HepG2 (cell line): ENCODE results near the gene PIGK. TPM values are rescaled to one million over a fixed set of nuclear protein-coding genes. Genes with fewer than 3 reads are reported as not detected.

ENCODE experiments used
- ATAC-seq: fragments of 200-7000 bp; cut with Tn5 transposase; 3 replicates; pipeline ENCODE4 v1.9.1; 2020; ENCODE audit warnings: mild to moderate bottlenecking, moderate library complexity
- BruUV-seq: library from RNA; stranded (reverse); fragments of 400-500 nt; replicated peaks from 2 replicates; lab custom pipeline; 2021; lab: Mats Ljungman, UMichigan
- CTCF ChIA-PET: fragments of 300-600 bp; formaldehyde crosslinking; extraction: SDS; loops from one replicate; lab custom pipeline; 2021; ENCODE audit warnings: low total read pairs, inconsistent platforms, low intra/inter-chr PET ratio; lab: Yijun Ruan, JAX
- POLR2A ChIA-PET: fragments of 350-600 bp; sonication (Branson Sonifier 250); formaldehyde crosslinking; loops from one replicate; lab custom pipeline; 2020; ENCODE audit warnings: antibody characterized with exemption, inconsistent platforms; lab: Yijun Ruan, JAX
- DNase-seq: peaks from one replicate; pipeline ENCODE4 v3.0.0-alpha.2; 2015; ENCODE audit warnings: low spot score
- FAIRE-seq: peaks from 3 replicates; lab custom pipeline; 2011; peaks lifted over from hg19 to GRCh38; lab: Jason Lieb, UNC
- H2AFZ ChIP-seq: one replicate; pipeline ENCODE4 v1.6.1; 2011; ENCODE audit warnings: low read length, inconsistent platforms
- H3K27ac ChIP-seq: fragments of 300-600 bp; 3 replicates; pipeline ENCODE4 v1.8.0; 2011; ENCODE audit warnings: mixed run types, mild to moderate bottlenecking, mixed read lengths, low read length, inconsistent platforms; ENCODE audit not compliant: insufficient read depth; ENCODE audit errors: extremely low read length
- H3K27me3 ChIP-seq, 2 experiments: fragments of 200-600 bp in 1 of 2; 2 replicates in 1 of 2; 3 replicates in 1 of 2; pipeline versions ENCODE4 v1.6.0 to v1.8.0; 2011; ENCODE audit warnings: low read length in 2 of 2, mild to moderate bottlenecking in 2 of 2, moderate library complexity in 2 of 2, inconsistent platforms in 1 of 2; ENCODE audit not compliant: insufficient read depth in 2 of 2, control insufficient read depth in 1 of 2
- H3K36me3 ChIP-seq, 2 experiments: fragments of 200-600 bp in 1 of 2; replicated peaks in 1 of 2; 2 replicates in 1 of 2; 3 replicates in 1 of 2; pipeline versions ENCODE4 v1.5.1 to v1.8.0; 2011; ENCODE audit warnings: low read length in 2 of 2, inconsistent platforms in 1 of 2; ENCODE audit not compliant: insufficient read depth in 2 of 2, control insufficient read depth in 1 of 2
- H3K4me1 ChIP-seq: 2 replicates; pipeline ENCODE4 v1.5.1; 2012; ENCODE audit warnings: low read length, inconsistent platforms; ENCODE audit not compliant: insufficient read depth
- H3K4me2 ChIP-seq: 2 replicates; pipeline ENCODE4 v1.6.0; 2011; ENCODE audit warnings: low read depth, low read length, inconsistent platforms
- H3K4me3 ChIP-seq, 3 experiments: fragments of 200-600 bp in 1 of 3; sonication (generic), shearing (Covaris generic) in 1 of 3; replicated peaks in 1 of 3; 2 replicates each; pipeline ENCODE4 v1.5.1; 2011 to 2016; ENCODE audit warnings: low read length in 3 of 3, inconsistent platforms in 2 of 3, low read depth in 2 of 3, mild to moderate bottlenecking in 2 of 3, control low read depth in 1 of 3, mixed read lengths in 1 of 3; ENCODE audit not compliant: insufficient read depth in 1 of 3
- H3K79me2 ChIP-seq: one replicate; pipeline ENCODE4 v1.6.1; 2011; ENCODE audit warnings: low read length, inconsistent platforms; ENCODE audit not compliant: insufficient read depth
- H3K9ac ChIP-seq: 2 replicates; pipeline ENCODE4 v1.6.0; 2011; ENCODE audit warnings: mild to moderate bottlenecking, low read depth, low read length, inconsistent platforms; ENCODE audit not compliant: insufficient read depth
- H3K9me3 ChIP-seq: 2 replicates; pipeline ENCODE4 v1.5.1; 2012; ENCODE audit warnings: mild to moderate bottlenecking, low read length
- H4K20me1 ChIP-seq: 2 replicates; pipeline ENCODE4 v1.6.0; 2011; ENCODE audit warnings: inconsistent platforms, mild to moderate bottlenecking, low read length, moderate library complexity; ENCODE audit not compliant: insufficient read depth
- FOXK1 ChIP-seq: sonication (generic); formaldehyde crosslinking; IDR thresholded peaks from 2 replicates; pipeline ENCODE4 v1.4.0; 2020; ENCODE audit warnings: low read depth, missing genetic modification reagents, borderline replicate concordance
- HNF4A ChIP-seq: sonication (generic); formaldehyde crosslinking; IDR thresholded peaks from 2 replicates; pipeline ENCODE4 v1.4.0; 2020; ENCODE audit warnings: missing genetic modification reagents
- NR3C1 ChIP-seq: sonication (generic); formaldehyde crosslinking; IDR thresholded peaks from 2 replicates; pipeline ENCODE4 v1.4.0; 2020; ENCODE audit warnings: missing genetic modification reagents
- TFAP4 ChIP-seq: sonication (generic); IDR thresholded peaks from 2 replicates; pipeline ENCODE4 v1.6.1; 2016; ENCODE audit warnings: low read depth, borderline replicate concordance
- THAP8 ChIP-seq: sonication (generic); formaldehyde crosslinking; IDR thresholded peaks from 2 replicates; pipeline ENCODE4 v1.5.1; 2020; ENCODE audit warnings: missing genetic modification reagents, mild to moderate bottlenecking, borderline replicate concordance
- TP53 ChIP-seq: sonication (generic); formaldehyde crosslinking; conservative IDR thresholded peaks from 2 replicates; pipeline ENCODE4 v1.4.0; 2020; ENCODE audit warnings: missing genetic modification reagents
- XRCC5 ChIP-seq: fragments of 200-400 bp; formaldehyde crosslinking; optimal IDR thresholded peaks from 2 replicates; pipeline ENCODE3; 2017; ENCODE audit warnings: mild to moderate bottlenecking, low read length
- YEATS2 ChIP-seq: sonication (generic); formaldehyde crosslinking; IDR thresholded peaks from 2 replicates; pipeline ENCODE4 v1.4.0; 2020; ENCODE audit warnings: missing genetic modification reagents, borderline replicate concordance
- ZNF260 ChIP-seq: sonication (generic); formaldehyde crosslinking; IDR thresholded peaks from 2 replicates; pipeline ENCODE4 v1.4.0; 2020; ENCODE audit warnings: missing genetic modification reagents, low read depth, mild to moderate bottlenecking, borderline replicate concordance
- ZNF570 ChIP-seq: sonication (generic); formaldehyde crosslinking; IDR thresholded peaks from 2 replicates; pipeline ENCODE4 v1.4.0; 2020; ENCODE audit warnings: mild to moderate bottlenecking, missing genetic modification reagents, borderline replicate concordance
- WGBS: methylation state at CpG from one replicate; pipeline ENCODE4 v1.1.6; 2017; ENCODE audit warnings: low lambda C conversion rate; 5-methylcytosine and 5-hydroxymethylcytosine counted together
- in situ Hi-C: cut with HindIII; loops from 2 replicates; pipeline ENCODE4 v1.10.0; 2017; ENCODE audit warnings: low pct_unique_long_range_greater_than_20kb; ENCODE audit not compliant: extremely low pct_ligation_motif_present
- intact Hi-C: fragments of 100-400 bp; cut with micrococcal nuclease; formaldehyde crosslinking; loops from one replicate; pipeline ENCODE4 v1.10.0; 2022; ENCODE audit not compliant: unreplicated experiment
- polyA plus RNA-seq, 8 experiments: library from polyadenylated mRNA; depleted of rRNA in 3 of 8; stranded (reverse) in 7 of 8; unstranded in 1 of 8; fragments of >200 nt; fragmentation: Illumina TruSeq in 4 of 8; extraction: Trizol in 4 of 8; gene quantifications; 2 replicates each; pipeline versions ENCODE4 v1.2.1 to v1.2.3, GENCODE V29; 2011 to 2016; ENCODE audit warnings: low read depth in 4 of 8, missing spikeins in 1 of 8, mixed read lengths in 1 of 8; ENCODE audit not compliant: insufficient read depth in 1 of 8
- total RNA-seq, 5 experiments: library from RNA; depleted of rRNA; stranded (reverse); fragments of >200 nt; fragmentation: Illumina TruSeq; extraction: Trizol; gene quantifications; 2 replicates each; pipeline ENCODE4 v1.2.3, GENCODE V29; 2016; ENCODE audit warnings: low read depth in 1 of 5

The PIGK gene
- total and polyA plus RNA-seq, 2 of the 13 experiments (the other 11 are each of a cell fraction or from before 2014, with no cell fraction given), result 14.7 to 38.5 TPM

- H3K27me3 ChIP-seq, result no peaks in the 10 kb centered on the region; a peak in 1 of 5 replicates
- H3K4me1 ChIP-seq, result 0 out of 2 replicates have a peak, but pooled peaks cover 4% of the 10 kb centered on the region
- in situ Hi-C loops, result no loop called here
- ChIA-PET POLR2A (no interaction called here), CTCF (no interaction called here)
- no peak overlapping the region for H3K9ac ChIP-seq
- WGBS, result 55% methylated on average over 3 of the region's 3 CpGs
- TF ChIP-seq ZNF570 (CRISPR knock-in tag), result no peak
- no peak for TF ChIP-seq HNF4A (CRISPR knock-in tag)
- TF ChIP-seq TFAP4, result no peak
- no peak for TF ChIP-seq TP53
- no peak for TF ChIP-seq YEATS2 (CRISPR knock-in tag)
- no peak for TF ChIP-seq FOXK1 (CRISPR knock-in tag)
- TF ChIP-seq XRCC5, result no peak
- no peak for TF ChIP-seq ZNF260 (CRISPR knock-in tag)
- no peak for TF ChIP-seq THAP8
- TF ChIP-seq NR3C1 (CRISPR knock-in tag), result no peak
- H3K79me2 ChIP-seq, result no peaks in the 10 kb centered on the region
- intact Hi-C loops, result no loop called here
- DNase-seq (no peak), ATAC-seq (no peak), FAIRE-seq (no peak)
- no TSS peak for BruUV-seq
- no peak overlapping the region for H3K27ac ChIP-seq
- H4K20me1 ChIP-seq, result no peaks in the 10 kb centered on the region
- no peaks in the 10 kb centered on the region for H3K9me3 ChIP-seq
- no peak overlapping the region for H3K4me3 ChIP-seq
- peak overlapping the region; percentile 78; the same call in 1 of the 2 replicates for H3K4me2 ChIP-seq
- no peak overlapping the region for H2AFZ ChIP-seq
- no peaks in the 10 kb centered on the region for H3K36me3 ChIP-seq
These were observed 1.6 kb upstream of the PIGK start for GRCh38 chr1:77220687-77221463.
